Stomach (tissue), 9 donors: ENCODE results near the gene D2HGDH. TPM values are rescaled to one million over a fixed set of nuclear protein-coding genes. Genes with fewer than 3 reads are reported as not detected.

ENCODE experiments used
- DNase-seq, 2 donors: peaks; one replicate each; pipeline versions ENCODE4 v3.0.0 to v3.0.0-alpha.2; 2013 to 2019
- H3K27ac ChIP-seq, 5 donors: fragments of 200-600 bp in 4 of 5; sonication (generic) in 4 of 5; one replicate each; pipeline ENCODE4 v1.5.1; 2013 to 2019; ENCODE audit warnings: mild to moderate bottlenecking in 1 of 5, moderate library complexity in 1 of 5
- H3K27me3 ChIP-seq, 3 donors: fragments of 200-600 bp; sonication (generic); one replicate each; pipeline ENCODE4 v1.5.1; 2017 to 2019; ENCODE audit warnings: mixed run types in 1 of 3
- H3K36me3 ChIP-seq, 4 donors: fragments of 200-600 bp; sonication (generic); 1 replicate in 3 of 4; 2 replicates in 1 of 4; pipeline ENCODE4 v1.5.1; 2016 to 2019
- H3K4me1 ChIP-seq, 4 donors: fragments of 200-600 bp; sonication (generic); one replicate each; pipeline ENCODE4 v1.5.1; 2016 to 2019
- H3K4me3 ChIP-seq, 4 donors: fragments of 200-600 bp; sonication (generic) in 3 of 4; one replicate each; pipeline ENCODE4 v1.5.1; 2016 to 2019; ENCODE audit warnings: mild to moderate bottlenecking in 1 of 4
- H3K9me3 ChIP-seq, 4 donors: fragments of 200-600 bp; sonication (generic); one replicate each; pipeline ENCODE4 v1.5.1; 2016 to 2019
- EP300 ChIP-seq: sonication (generic); formaldehyde crosslinking; IDR thresholded peaks from one replicate; pipeline ENCODE4 v1.6.1; 2017; ENCODE audit warnings: antibody characterized with exemption
- POLR2A ChIP-seq, 4 donors: fragments of 450-650 bp; IDR thresholded peaks; one replicate each; pipeline ENCODE4 v1.6.1; 2016; ENCODE audit warnings: antibody characterized with exemption in 4 of 4, control low read depth in 2 of 4, mild to moderate bottlenecking in 1 of 4, moderate library complexity in 1 of 4
- POLR2AphosphoS5 ChIP-seq, 3 donors: sonication (generic); formaldehyde crosslinking; IDR thresholded peaks; one replicate each; pipeline ENCODE4 v1.6.1; 2016; ENCODE audit warnings: antibody characterized with exemption in 3 of 3
- WGBS, 5 donors: extraction: QIAGEN DNeasy Blood & Tissue Kit in 3 of 5; methylation state at CpG; one replicate each; pipeline versions ENCODE4 v1.1.5 to v1.1.7; 2013 to 2018; 5-methylcytosine and 5-hydroxymethylcytosine counted together
- intact Hi-C: fragments of 100-400 bp; cut with DNase I; formaldehyde crosslinking; loops from one replicate; pipeline ENCODE4 v1.15.1; 2023; ENCODE audit warnings: low total_unique reads
- polyA plus RNA-seq, 3 donors: library from polyadenylated mRNA; stranded (reverse); fragments of 200-250 nt; gene quantifications; one replicate each; pipeline ENCODE4 v1.2.3, GENCODE V29; 2013
- total RNA-seq, 5 donors: library from RNA; depleted of rRNA; stranded (reverse); fragments of >200 nt; gene quantifications; one replicate each; pipeline versions ENCODE4 v1.1.0 to v1.2.3, GENCODE V29; 2014 to 2016
- TF ChIP-seq, protein P1 (sequence below), 7 experiments: fragments of 450-650 bp in 4 of 7; fragments of 200-600 bp in 3 of 7; sonication (generic) in 3 of 7; IDR thresholded peaks; one replicate each; pipeline ENCODE4 v1.5.1; 2016 to 2019; ENCODE audit warnings: antibody characterized with exemption in 7 of 7, control low read depth in 2 of 7, mild to moderate bottlenecking in 1 of 7
- donor health status: healthy with polysubstance abuse.
- donor health status: Bipolar disorder and iron deficiency.
- donor health status: healthy.

The D2HGDH gene
- total and polyA plus RNA-seq, 8 donors = 17.3 to 369 (median 27.9) TPM

DNA sequence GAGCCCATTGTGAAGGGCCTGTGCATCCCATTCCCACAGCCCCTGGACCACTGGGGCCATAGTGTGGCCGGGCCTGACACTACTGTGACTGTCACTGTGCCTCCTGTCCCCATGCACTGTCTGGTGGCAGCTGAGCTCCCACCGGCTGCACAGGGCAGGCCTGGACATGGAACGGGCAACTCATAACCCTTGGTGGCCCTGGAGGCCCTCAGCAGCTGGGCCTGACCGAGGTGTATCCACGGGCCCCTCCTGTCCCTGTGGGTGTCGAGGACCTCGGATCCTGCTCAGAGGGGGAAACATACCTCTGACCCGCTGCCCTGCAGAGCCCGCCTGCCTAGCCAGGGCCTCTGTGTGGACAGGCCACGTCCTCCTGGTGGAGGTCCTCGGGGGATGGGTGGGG, 34.4 kb downstream of the D2HGDH start:
- peak in 1 of 2 donors; percentile 1 for DNase-seq
- TF ChIP-seq EP300 = no peak
- TF ChIP-seq, protein P1, sequence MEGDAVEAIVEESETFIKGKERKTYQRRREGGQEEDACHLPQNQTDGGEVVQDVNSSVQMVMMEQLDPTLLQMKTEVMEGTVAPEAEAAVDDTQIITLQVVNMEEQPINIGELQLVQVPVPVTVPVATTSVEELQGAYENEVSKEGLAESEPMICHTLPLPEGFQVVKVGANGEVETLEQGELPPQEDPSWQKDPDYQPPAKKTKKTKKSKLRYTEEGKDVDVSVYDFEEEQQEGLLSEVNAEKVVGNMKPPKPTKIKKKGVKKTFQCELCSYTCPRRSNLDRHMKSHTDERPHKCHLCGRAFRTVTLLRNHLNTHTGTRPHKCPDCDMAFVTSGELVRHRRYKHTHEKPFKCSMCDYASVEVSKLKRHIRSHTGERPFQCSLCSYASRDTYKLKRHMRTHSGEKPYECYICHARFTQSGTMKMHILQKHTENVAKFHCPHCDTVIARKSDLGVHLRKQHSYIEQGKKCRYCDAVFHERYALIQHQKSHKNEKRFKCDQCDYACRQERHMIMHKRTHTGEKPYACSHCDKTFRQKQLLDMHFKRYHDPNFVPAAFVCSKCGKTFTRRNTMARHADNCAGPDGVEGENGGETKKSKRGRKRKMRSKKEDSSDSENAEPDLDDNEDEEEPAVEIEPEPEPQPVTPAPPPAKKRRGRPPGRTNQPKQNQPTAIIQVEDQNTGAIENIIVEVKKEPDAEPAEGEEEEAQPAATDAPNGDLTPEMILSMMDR (IDR thresholded peaks at IDR 0.05) = no peak
- TF ChIP-seq POLR2AphosphoS5 (IDR thresholded peaks at IDR 0.05) = no peak
- TF ChIP-seq POLR2A (IDR thresholded peaks at IDR 0.05) = no peak
- no peak overlapping the region for H3K27ac ChIP-seq
- H3K36me3 ChIP-seq = peaks cover 0 to 25% (median 18%) of the 10 kb centered on the region in 4 donors
- H3K27me3 ChIP-seq = peaks cover 0 to 33% (median 4%) of the 10 kb centered on the region in 3 donors
- peaks cover 0 to 23% (median 17%) of the 10 kb centered on the region in 4 donors for H3K4me1 ChIP-seq
- 82 to 97% (median 93%) methylated on average over 7 to 11 of the region's 11 CpGs for WGBS, 5 donors
- intact Hi-C loops = no loop called here
- H3K4me3 ChIP-seq = no peak overlapping the region
- no peaks in the 10 kb centered on the region for H3K9me3 ChIP-seq

DNA sequence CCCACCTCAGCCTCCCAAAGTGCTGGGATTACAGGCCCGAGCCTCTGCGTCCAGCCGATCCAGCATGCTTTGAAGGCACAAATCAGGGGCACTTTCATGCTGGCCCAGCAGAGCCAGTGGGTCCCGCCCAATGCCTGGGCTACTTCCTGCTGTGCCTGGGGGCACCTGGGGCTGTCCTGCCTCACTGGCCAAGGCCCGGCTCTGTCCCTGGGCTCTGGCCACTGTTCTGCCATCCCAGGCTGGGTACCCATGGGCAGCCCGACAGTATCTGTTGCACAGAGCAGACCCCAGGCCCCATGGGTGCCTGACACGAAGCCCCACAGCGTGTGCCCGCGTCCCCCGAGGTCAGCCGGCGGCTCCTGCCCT, 35.4 kb downstream of the D2HGDH start:
- Histone ChIP-seq H3K9me3 (no peaks in the 10 kb centered on the region), H3K27ac (no peak overlapping the region), H3K27me3 (peaks cover 0 to 43% (median 11%) of the 10 kb centered on the region in 3 donors), H3K4me1 (peaks cover 4 to 33% (median 25%) of the 10 kb centered on the region in 4 donors), H3K36me3 (peaks cover 0 to 17% (median 13%) of the 10 kb centered on the region in 4 donors), H3K4me3 (no peak overlapping the region)
- no peak for TF ChIP-seq EP300
- no peak for TF ChIP-seq POLR2A (IDR thresholded peaks at IDR 0.05)
- TF ChIP-seq POLR2AphosphoS5 (IDR thresholded peaks at IDR 0.05) = no peak
- TF ChIP-seq, protein P1 (IDR thresholded peaks at IDR 0.05) = no peak
- intact Hi-C loops = no loop called here
- DNase-seq = no peak
- WGBS, 5 donors = 73 to 100% (median 86%) methylated on average over 3 to 13 of the region's 13 CpGs

DNA sequence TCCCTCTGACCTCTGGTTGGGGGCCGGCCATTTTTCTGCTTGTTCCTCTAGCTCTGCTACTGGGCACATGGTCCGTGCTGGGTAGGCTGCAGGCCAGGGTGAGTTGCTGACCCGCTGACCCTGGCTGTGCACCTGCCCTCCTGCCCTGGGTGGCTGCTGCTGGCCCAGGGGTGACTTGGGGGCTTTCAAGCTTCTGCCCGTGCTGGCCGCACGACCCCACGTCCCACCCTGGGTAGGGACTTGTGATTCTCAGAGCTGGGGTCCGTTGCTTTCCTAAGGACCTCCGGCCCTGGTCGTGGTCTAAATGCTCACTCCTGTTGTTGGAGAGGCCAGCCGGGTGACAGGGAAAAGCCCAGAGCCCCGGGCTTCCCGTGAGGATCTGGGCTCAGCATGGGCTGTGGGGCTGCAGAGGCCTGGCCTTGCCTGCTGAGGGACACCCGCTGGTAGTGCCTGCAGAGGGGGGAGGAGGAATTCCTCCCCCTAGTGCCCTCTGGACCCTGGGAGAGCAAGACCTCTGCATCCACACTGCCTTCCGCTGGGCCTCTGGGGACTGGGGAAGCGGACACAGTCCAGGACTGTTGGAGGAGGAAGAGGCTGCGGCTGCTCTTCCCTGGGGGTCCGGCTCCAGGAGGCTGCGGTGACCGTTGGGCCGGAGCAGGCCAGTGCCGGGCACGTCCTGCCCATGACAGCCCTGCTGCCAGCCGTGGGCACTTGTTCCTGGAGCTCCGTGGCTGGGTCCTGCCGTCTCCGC, 35.9 kb downstream of the D2HGDH start:
- Histone ChIP-seq H3K4me3 (no peak overlapping the region), H3K36me3 (peaks cover 0 to 17% (median 13%) of the 10 kb centered on the region in 4 donors), H3K9me3 (no peaks in the 10 kb centered on the region), H3K4me1 (peaks cover 4 to 36% (median 30%) of the 10 kb centered on the region in 4 donors), H3K27me3 (peaks cover 0 to 48% (median 16%) of the 10 kb centered on the region in 3 donors), H3K27ac (no peak overlapping the region)
- TF ChIP-seq, protein P1 (IDR thresholded peaks at IDR 0.05) = no peak
- TF ChIP-seq EP300 = no peak
- no peak for TF ChIP-seq POLR2A (IDR thresholded peaks at IDR 0.05)
- TF ChIP-seq POLR2AphosphoS5 (IDR thresholded peaks at IDR 0.05) = no peak
- intact Hi-C loops = no loop called here
- 63 to 80% (median 69%) methylated on average over 5 to 27 of the region's 27 CpGs for WGBS, 5 donors
- peak in 1 of 2 donors; percentile 10 for DNase-seq

DNA sequence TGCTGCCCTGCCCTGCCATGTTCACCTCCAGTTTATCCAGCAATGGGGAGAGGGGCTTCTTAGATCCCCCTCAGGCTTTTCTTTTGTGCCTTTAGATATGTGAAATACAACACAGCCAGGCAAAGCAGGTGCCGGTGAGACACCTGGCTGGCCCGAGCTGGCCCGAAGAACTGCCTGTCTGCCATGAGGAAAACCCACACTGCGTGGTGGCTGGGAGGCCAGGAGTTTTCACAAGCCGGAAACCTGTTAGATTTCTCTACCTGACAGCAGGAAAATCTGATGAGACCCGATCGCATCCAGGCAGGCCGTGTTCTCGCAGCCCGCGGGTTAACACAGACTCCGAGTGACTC, 36.5 kb downstream of the D2HGDH start:
- 92 to 96% (median 95%) methylated on average over 12 of the region's 12 CpGs for WGBS, 5 donors
- H3K27ac ChIP-seq = no peak overlapping the region
- TF ChIP-seq EP300 (no peak), POLR2AphosphoS5 (IDR thresholded peaks at IDR 0.05) (no peak), POLR2A (IDR thresholded peaks at IDR 0.05) (no peak)
- TF ChIP-seq, protein P1 (IDR thresholded peaks at IDR 0.05) = no peak

More for the DNA sequence above, 36.5 kb downstream of the D2HGDH start:
- no peak overlapping the region for H3K4me3 ChIP-seq
- intact Hi-C loops = no loop called here
- peaks cover 0 to 54% (median 21%) of the 10 kb centered on the region in 3 donors for H3K27me3 ChIP-seq
- DNase-seq = no peak
- peaks cover 0 to 17% (median 13%) of the 10 kb centered on the region in 4 donors for H3K36me3 ChIP-seq
- H3K4me1 ChIP-seq = peaks cover 4 to 36% (median 30%) of the 10 kb centered on the region in 4 donors
- H3K9me3 ChIP-seq = no peaks in the 10 kb centered on the region
